Measurements from ENCODE around the gene RP9.
A peak's percentile ranks its signal among the peaks of the same experiment; 100 is the strongest.

The RP9 gene

GRCh38 chr7:33050535-33051318 lies 58.5 kb downstream of the RP9 start:
- TF ChIP-seq, protein P1, sequence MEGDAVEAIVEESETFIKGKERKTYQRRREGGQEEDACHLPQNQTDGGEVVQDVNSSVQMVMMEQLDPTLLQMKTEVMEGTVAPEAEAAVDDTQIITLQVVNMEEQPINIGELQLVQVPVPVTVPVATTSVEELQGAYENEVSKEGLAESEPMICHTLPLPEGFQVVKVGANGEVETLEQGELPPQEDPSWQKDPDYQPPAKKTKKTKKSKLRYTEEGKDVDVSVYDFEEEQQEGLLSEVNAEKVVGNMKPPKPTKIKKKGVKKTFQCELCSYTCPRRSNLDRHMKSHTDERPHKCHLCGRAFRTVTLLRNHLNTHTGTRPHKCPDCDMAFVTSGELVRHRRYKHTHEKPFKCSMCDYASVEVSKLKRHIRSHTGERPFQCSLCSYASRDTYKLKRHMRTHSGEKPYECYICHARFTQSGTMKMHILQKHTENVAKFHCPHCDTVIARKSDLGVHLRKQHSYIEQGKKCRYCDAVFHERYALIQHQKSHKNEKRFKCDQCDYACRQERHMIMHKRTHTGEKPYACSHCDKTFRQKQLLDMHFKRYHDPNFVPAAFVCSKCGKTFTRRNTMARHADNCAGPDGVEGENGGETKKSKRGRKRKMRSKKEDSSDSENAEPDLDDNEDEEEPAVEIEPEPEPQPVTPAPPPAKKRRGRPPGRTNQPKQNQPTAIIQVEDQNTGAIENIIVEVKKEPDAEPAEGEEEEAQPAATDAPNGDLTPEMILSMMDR (IDR thresholded peaks at IDR 0.05; ENCODE audit: low read depth, low read length) = peak; percentile 25; the same call in 1 of the 2 replicates
- no peaks in the 10 kb centered on the region for H3K27me3 ChIP-seq (ENCODE audit: insufficient read depth, low read depth, severe bottlenecking)
- H3K36me3 ChIP-seq = no peaks in the 10 kb centered on the region; the same call in none of the 2 replicates
- no peak for DNase-seq
- no peak overlapping the region for H3K4me3 ChIP-seq (ENCODE audit: low read depth, low read length)
- H3K27ac ChIP-seq = no peak overlapping the region
- no peaks in the 10 kb centered on the region for H3K9me3 ChIP-seq (ENCODE audit: severe bottlenecking)

DNA sequence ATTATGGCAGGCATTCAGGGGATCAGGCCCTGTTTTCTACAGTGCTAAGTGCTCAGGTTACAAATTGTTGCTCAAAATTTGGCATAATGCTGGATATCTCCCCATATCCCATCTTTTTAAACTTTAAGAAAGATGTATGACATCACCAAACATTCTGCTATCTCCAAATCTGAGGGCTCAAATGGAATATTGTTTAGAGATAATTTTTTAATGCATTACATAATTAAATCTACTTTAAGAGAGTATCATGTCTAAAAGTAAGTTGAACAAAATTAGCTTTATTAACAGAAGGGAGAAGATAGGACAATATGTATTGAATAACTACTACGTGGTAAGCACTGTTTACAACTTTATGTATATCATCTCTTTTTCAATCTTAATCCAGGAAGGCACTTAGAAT lies 60.5 kb downstream of the RP9 start:
- Histone ChIP-seq H3K9me3 (ENCODE audit: severe bottlenecking) (no peaks in the 10 kb centered on the region), H3K36me3 (no peaks in the 10 kb centered on the region), H3K4me3 (ENCODE audit: low read depth, low read length) (no peak overlapping the region), H3K27me3 (ENCODE audit: insufficient read depth, low read depth, severe bottlenecking) (no peaks in the 10 kb centered on the region), H3K27ac (no peak overlapping the region)
- DNase-seq = no peak
- TF ChIP-seq, protein P1 (IDR thresholded peaks at IDR 0.05; ENCODE audit: low read depth, low read length) = no peak

GRCh38 chr7:33048257-33048656 lies 60.9 kb downstream of the RP9 start:
- Histone ChIP-seq H3K9me3 (ENCODE audit: severe bottlenecking) (no peaks in the 10 kb centered on the region), H3K27me3 (ENCODE audit: insufficient read depth, low read depth, severe bottlenecking) (no peaks in the 10 kb centered on the region), H3K4me3 (ENCODE audit: low read depth, low read length) (no peak overlapping the region), H3K36me3 (no peaks in the 10 kb centered on the region), H3K27ac (no peak overlapping the region)
- TF ChIP-seq, protein P1 (IDR thresholded peaks at IDR 0.05; ENCODE audit: low read depth, low read length) = no peak
- DNase-seq = no peak

- TF ChIP-seq, protein P1 (IDR thresholded peaks at IDR 0.05; ENCODE audit: low read depth, low read length) = no peak
- Histone ChIP-seq H3K27me3 (ENCODE audit: insufficient read depth, low read depth, severe bottlenecking) (no peaks in the 10 kb centered on the region), H3K36me3 (no peaks in the 10 kb centered on the region), H3K27ac (no peak overlapping the region), H3K9me3 (ENCODE audit: severe bottlenecking) (no peaks in the 10 kb centered on the region), H3K4me3 (ENCODE audit: low read depth, low read length) (no peak overlapping the region)
- no peak for DNase-seq
These were observed 64.2 kb downstream of the RP9 start for GRCh38 chr7:33044986-33045385.
